CD4-positive, alpha-beta memory T cell (primary cell): ENCODE results near the gene EIF1. TPM values are rescaled to one million over a fixed set of nuclear protein-coding genes. Genes with fewer than 3 reads are reported as not detected.
"Not testable (repeated sequence)": the region's sequence is repeated elsewhere in the genome, so short reads cannot be mapped to it uniquely, and the experiment has no call there.

ENCODE experiments used
- CTCF ChIA-PET: fragments of 350-600 bp; sonication (Branson Sonifier 250); formaldehyde crosslinking; loops from one replicate; lab custom pipeline; 2021; ENCODE audit warnings: inconsistent platforms; ENCODE audit not compliant: partially characterized antibody; lab: Charles Lee
- POLR2A ChIA-PET: fragments of 350-600 bp; sonication (Branson Sonifier 250); formaldehyde crosslinking; loops from one replicate; lab custom pipeline; 2021; ENCODE audit not compliant: partially characterized antibody; lab: Charles Lee
- DNase-seq, 5 donors: peaks; one replicate each; pipeline versions ENCODE4 v3.0.0 to v3.0.0-alpha.2; 2020 to 2022; ENCODE audit warnings: mixed read lengths in 1 of 5
- H3K27ac ChIP-seq: one replicate; pipeline ENCODE4 v1.7.0; 2013; ENCODE audit warnings: low read depth, low read length
- H3K27me3 ChIP-seq: 2 replicates; pipeline ENCODE4 v1.7.0; 2013; ENCODE audit warnings: mild to moderate bottlenecking, low read length, moderate library complexity; ENCODE audit not compliant: insufficient read depth
- H3K36me3 ChIP-seq: 2 replicates; pipeline ENCODE4 v1.7.0; 2013; ENCODE audit warnings: mild to moderate bottlenecking, low read length, moderate library complexity; ENCODE audit not compliant: insufficient read depth
- H3K4me1 ChIP-seq: 2 replicates; pipeline ENCODE4 v1.7.0; 2013; ENCODE audit warnings: mild to moderate bottlenecking, low read length, moderate library complexity; ENCODE audit not compliant: insufficient read depth
- H3K4me3 ChIP-seq, 2 donors: one replicate each; pipeline ENCODE4 v1.7.0; 2013; ENCODE audit warnings: low read length in 2 of 2, mild to moderate bottlenecking in 1 of 2
- H3K9me3 ChIP-seq, 2 donors: one replicate each; pipeline ENCODE4 v1.7.0; 2013; ENCODE audit warnings: low read length in 2 of 2, control low read depth in 1 of 2; ENCODE audit not compliant: control insufficient read depth in 1 of 2
- H3K27ac Mint-ChIP-seq, 7 donors: one replicate each; pipeline ENCODE4 v1.8.0; 2020 to 2021; ENCODE audit warnings: mixed read lengths in 7 of 7, mild to moderate bottlenecking in 6 of 7, inconsistent platforms in 3 of 7, moderate library complexity in 3 of 7
- H3K27me3 Mint-ChIP-seq, 2 donors: one replicate each; pipeline ENCODE4 v1.8.0; 2020 to 2021; ENCODE audit warnings: mixed read lengths in 2 of 2
- H3K36me3 Mint-ChIP-seq, 2 donors: one replicate each; pipeline ENCODE4 v1.8.0; 2020 to 2021; ENCODE audit warnings: mixed read lengths in 2 of 2, inconsistent platforms in 1 of 2, mild to moderate bottlenecking in 1 of 2
- H3K4me1 Mint-ChIP-seq, 4 donors: one replicate each; pipeline ENCODE4 v1.8.0; 2020 to 2021; ENCODE audit warnings: mixed read lengths in 4 of 4, mild to moderate bottlenecking in 1 of 4
- H3K4me3 Mint-ChIP-seq, 8 donors: one replicate each; pipeline ENCODE4 v1.8.0; 2020 to 2021; ENCODE audit warnings: mixed read lengths in 8 of 8, mild to moderate bottlenecking in 7 of 8, moderate library complexity in 6 of 8, inconsistent platforms in 3 of 8
- H3K9me3 Mint-ChIP-seq, 8 donors: one replicate each; pipeline ENCODE4 v1.8.0; 2020 to 2021; ENCODE audit warnings: mixed read lengths in 8 of 8, mild to moderate bottlenecking in 5 of 8, inconsistent platforms in 3 of 8, moderate library complexity in 1 of 8
- intact Hi-C: fragments of 100-400 bp; cut with micrococcal nuclease; formaldehyde crosslinking; loops from one replicate; pipeline ENCODE4 v1.15.1; 2023
- polyA plus RNA-seq, 2 donors: library from polyadenylated mRNA; unstranded; fragments of 300-500 nt; fragmentation: Illumina TruSeq; gene quantifications; one replicate each; pipeline ENCODE4 v1.2.3, GENCODE V29; 2021
- total RNA-seq, 2 experiments: library from RNA; stranded (reverse); gene quantifications; one replicate each; pipeline ENCODE4 v1.2.3, GENCODE V29; 2021

The EIF1 gene
- 100 to 1,000 TPM; 776 to 839 TPM for total RNA-seq
- polyA plus RNA-seq = 1,000 to 10,000 TPM; 1,081 to 1,611 TPM

DNA sequence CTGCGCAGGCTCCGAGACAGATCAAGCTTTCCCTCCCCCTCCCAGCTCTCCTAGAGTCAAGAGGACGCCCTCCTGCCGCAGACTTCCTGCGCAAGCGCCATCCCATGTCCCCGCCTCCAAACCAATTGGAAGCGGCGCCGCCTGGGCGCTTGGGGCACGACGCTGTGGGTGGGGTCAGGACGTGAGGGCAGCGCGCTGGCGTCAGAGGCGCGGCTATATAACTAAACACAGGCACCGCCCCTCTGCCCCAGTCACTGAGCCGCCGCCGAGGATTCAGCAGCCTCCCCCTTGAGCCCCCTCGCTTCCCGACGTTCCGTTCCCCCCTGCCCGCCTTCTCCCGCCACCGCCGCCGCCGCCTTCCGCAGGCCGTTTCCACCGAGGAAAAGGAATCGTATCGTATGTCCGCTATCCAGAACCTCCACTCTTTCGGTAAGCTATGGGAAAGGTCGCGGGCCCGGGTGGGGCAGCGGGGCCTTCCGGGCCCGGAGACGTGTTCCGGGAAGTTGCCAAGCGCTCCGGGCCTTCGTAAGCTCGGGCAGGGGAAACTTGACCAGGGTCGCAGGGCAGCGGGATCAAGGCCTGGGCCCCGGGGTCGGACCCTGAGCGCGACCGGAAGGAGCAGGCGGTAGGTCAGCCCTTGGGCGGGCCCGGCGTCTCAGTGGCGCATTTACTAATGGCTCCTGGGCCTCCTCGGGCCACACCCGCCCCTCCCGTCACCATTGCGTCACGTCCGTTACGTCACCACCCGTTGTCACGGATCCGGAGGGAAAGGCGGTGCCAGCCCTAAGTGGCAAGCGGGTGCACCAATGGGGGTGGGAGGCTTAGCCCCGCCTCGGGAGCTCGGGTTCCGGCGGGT is at the start of gene EIF1:
Gene EIF1, plus strand, starts transcription at position 245 of the 856 bp plus-strand sequence. Its CDS starts 154 bp downstream, at position 399.
- H3K9me3 Mint-ChIP-seq = peaks cover 0 to 20% (median 0%) of the 10 kb centered on the region in 8 donors
- H3K36me3 Mint-ChIP-seq = peaks cover 33 to 57% of the 10 kb centered on the region in 2 donors
- Histone ChIP-seq H3K27me3 (no peaks in the 10 kb centered on the region), H3K36me3 (peaks cover 43% of the 10 kb centered on the region), H3K9me3 (no peaks in the 10 kb centered on the region), H3K4me1 (peaks cover 36% of the 10 kb centered on the region), H3K27ac (peak within 1 kb of the TSS; percentile 99), H3K4me3 (peak within 1 kb of the TSS; percentile 89 to 95)
- peak; percentile 99 to 100 (median 99) for DNase-seq
- H3K27me3 Mint-ChIP-seq = no peaks in the 10 kb centered on the region
- CTCF ChIA-PET = interaction anchor here (0.6 to 6.4 kb wide), 14 partner anchors 10 to 1470 kb away, joined by 3 to 116 read pairs (median 3); partner anchors contain the start of genes KRTAP16-1 and WIPF2
- H3K4me1 Mint-ChIP-seq = peaks cover 19 to 59% (median 31%) of the 10 kb centered on the region in 4 donors
- peak within 1 kb of the TSS; percentile 99 to 100 (median 100) for H3K27ac Mint-ChIP-seq
- peak within 1 kb of the TSS; percentile 95 to 98 (median 96) for H3K4me3 Mint-ChIP-seq
- POLR2A ChIA-PET = interaction anchor here (0.6 to 10.2 kb wide), 69 partner anchors 10 to 1870 kb away, joined by 3 to 576 read pairs (median 4); partner anchors contain the start of genes ACLY, CCR7, CNP and DNAJC7
- intact Hi-C loops = loop anchor here (1.0 to 10.0 kb wide), 5 partner anchors 10 to 1470 kb away; partner anchors contain the start of genes STAT3 and WIPF2

DNA sequence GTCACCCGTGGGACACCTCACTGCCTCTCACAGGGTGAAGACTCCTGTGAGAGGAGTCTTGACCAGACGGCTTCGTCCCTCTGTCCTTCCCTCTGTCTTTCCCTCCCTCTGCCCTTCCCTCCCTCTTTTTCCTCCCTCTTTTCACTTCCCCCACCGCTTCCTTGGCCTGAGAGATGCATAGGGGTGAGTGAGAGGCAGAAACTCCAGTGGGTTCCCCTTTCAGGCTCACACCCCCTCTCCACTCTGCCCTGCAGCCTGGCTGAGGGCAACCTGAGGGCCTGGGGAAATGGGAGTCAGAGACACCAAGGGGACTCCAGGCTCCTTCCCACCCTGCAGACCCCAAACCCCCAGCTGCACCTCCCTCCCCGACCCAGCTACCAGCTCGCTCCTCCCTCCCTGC is 49.7 kb upstream of the EIF1 start:
- H3K27ac ChIP-seq = no peak overlapping the region
- ChIA-PET CTCF (interaction anchor here (2.8 kb wide), 1 partner anchor 10 kb away, joined by 11 read pairs; no protein-coding TSS in a partner anchor), POLR2A (no interaction called here)
- DNase-seq = no peak
- H3K4me3 Mint-ChIP-seq = no peak overlapping the region
- intact Hi-C loops = no loop called here
- H3K36me3 ChIP-seq = no peaks in the 10 kb centered on the region
- H3K9me3 Mint-ChIP-seq = no peaks in the 10 kb centered on the region
- no peaks in the 10 kb centered on the region for H3K9me3 ChIP-seq
- H3K27me3 ChIP-seq = no peaks in the 10 kb centered on the region
- H3K4me1 ChIP-seq = no peaks in the 10 kb centered on the region
- H3K4me1 Mint-ChIP-seq = no peaks in the 10 kb centered on the region
- no peaks in the 10 kb centered on the region for H3K27me3 Mint-ChIP-seq
- no peaks in the 10 kb centered on the region for H3K36me3 Mint-ChIP-seq
- H3K4me3 ChIP-seq = no peak overlapping the region
- H3K27ac Mint-ChIP-seq = no peak overlapping the region

DNA sequence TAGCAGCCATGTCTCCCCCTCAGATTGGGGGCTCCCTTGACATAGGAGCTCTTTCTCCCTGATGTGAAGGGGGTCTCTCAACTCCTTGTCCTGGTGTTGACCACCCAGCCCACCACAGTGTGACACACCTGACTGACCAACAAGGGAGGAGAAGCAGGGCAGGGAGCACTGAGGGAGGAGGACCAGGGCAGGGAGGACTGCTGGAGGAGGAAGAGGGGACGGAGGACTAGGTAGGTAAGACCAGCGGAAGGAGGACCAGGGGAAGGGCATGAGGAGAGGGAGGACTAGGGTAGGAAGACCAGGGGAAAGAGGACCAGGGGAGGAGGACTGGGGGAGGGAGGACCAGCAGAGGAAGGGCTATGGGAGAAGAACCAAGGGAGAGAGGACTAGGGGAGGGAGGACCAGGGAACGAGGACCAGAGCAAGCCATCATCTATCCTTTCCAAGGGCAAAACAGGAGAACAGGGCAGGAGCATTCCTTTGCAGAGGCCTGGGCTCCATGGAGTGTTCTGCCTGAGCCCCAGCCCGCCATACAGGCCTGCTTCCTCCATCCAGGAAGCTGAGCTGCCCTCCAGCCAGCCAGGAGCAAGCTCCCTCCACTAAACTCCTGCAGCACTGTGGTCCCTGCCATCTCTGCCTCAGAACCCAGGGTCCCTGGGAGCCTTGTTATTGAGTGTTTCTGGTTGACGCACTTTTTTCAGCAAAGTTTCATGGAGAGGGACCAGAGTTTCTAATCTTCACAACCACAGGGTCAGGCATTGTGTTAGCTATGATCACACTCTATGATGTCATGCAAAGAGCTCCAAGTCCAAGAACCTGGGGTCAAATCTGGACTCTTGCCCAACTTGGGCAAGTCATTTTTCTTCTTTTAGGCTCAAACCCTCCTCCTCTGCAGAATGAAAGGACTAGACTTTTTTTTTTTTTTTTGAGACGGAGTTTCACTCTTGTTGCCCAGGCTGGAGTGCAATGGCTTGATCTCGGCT is 48.9 kb upstream of the EIF1 start:
- Histone ChIP-seq H3K36me3 (no peaks in the 10 kb centered on the region), H3K4me1 (no peaks in the 10 kb centered on the region), H3K4me3 (no peak overlapping the region), H3K27me3 (no peaks in the 10 kb centered on the region), H3K27ac (no peak overlapping the region), H3K9me3 (no peaks in the 10 kb centered on the region)
- Mint-ChIP-seq H3K9me3 (no peaks in the 10 kb centered on the region), H3K4me1 (no peaks in the 10 kb centered on the region), H3K27ac (peak overlapping the region in 1 of 7 donors; percentile 0), H3K36me3 (no peaks in the 10 kb centered on the region), H3K4me3 (no peak overlapping the region), H3K27me3 (no peaks in the 10 kb centered on the region)
- no peak for DNase-seq
- intact Hi-C loops = no loop called here
- POLR2A ChIA-PET = no interaction called here
- CTCF ChIA-PET = interaction anchor here (0.7 to 2.8 kb wide), 3 partner anchors 9 to 312 kb away, joined by 3 to 11 read pairs (median 4); no protein-coding TSS in a partner anchor

DNA sequence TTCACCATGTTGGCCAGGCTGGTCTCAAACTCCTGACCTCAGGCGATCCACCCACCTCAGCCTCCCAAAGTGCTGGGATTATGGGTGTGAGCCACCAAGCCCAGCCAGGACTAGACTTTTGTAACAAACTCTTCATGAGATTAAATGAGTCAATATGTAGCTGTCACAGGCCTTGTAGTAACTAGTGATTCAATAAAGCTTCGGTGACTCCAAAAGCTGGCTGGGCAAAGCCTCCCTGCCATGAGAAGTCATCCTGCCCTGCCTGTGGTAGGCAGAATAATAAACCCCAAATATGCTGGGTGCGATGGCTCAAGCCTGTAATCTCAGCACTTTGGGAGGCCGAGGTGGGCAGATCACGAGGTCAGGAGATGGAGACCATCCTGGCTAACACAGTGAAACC is 48.1 kb upstream of the EIF1 start:
- H3K4me3 ChIP-seq, H3K27ac Mint-ChIP-seq, H3K27ac ChIP-seq, H3K4me1 Mint-ChIP-seq, H3K9me3 ChIP-seq, H3K27me3 Mint-ChIP-seq, DNase-seq, H3K9me3 Mint-ChIP-seq, intact Hi-C loops, H3K4me1 ChIP-seq, H3K27me3 ChIP-seq, H3K4me3 Mint-ChIP-seq, H3K36me3 Mint-ChIP-seq, POLR2A ChIA-PET, H3K36me3 ChIP-seq: not testable (repeated sequence)
- CTCF ChIA-PET = interaction anchor here (0.9 to 2.8 kb wide), 3 partner anchors 9 to 92 kb away, joined by 3 to 11 read pairs (median 4); no protein-coding TSS in a partner anchor

DNA sequence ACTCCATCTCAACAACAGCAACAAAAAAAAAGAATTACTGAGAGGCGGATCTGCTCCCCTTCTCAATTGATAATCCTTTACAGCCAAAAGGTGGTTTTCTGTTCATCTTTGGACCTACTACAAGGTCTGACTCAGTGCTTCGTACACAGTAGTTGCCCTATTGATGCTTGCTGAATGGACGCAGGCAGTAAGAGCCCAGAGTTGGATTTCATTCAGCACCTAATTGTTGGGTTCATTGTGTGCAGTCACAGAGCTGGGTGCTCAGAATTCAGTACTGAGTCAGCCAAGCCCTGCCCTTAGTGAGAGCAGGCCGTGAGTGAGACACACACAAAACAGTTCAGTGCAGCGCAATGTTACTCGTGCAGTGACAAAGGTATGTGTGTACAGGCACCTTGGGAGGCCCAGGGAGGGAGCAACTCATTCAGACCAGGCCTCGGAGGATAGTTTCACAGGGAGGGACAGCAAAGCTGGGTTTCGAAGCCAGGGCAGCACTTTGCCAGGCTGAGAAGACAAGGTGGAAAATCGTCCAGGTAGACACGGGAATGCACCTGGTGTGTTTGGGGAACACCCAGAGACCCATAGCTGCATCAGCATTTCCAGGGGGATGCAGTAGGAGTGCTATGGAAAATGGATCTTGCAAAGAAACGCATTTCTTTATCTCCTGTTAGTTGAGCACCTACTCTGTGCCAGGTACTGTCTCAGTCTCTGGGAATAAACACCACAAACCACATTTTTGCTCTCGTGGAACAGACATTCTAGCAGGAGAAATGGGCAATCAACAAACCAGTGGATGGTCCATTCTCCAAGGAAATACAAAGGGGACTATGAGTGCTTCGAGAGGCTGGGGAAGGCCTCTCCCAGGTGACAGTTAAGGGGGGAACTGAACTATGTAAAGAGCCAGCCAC is 46.2 kb upstream of the EIF1 start:
- CTCF ChIA-PET = interaction anchor here (1.2 to 4.2 kb wide), 2 partner anchors 11 to 93 kb away, joined by 3 to 24 read pairs; no protein-coding TSS in a partner anchor
- DNase-seq = no peak
- no peaks in the 10 kb centered on the region for H3K36me3 ChIP-seq
- intact Hi-C loops = no loop called here
- no peak overlapping the region for H3K4me3 ChIP-seq
- no peaks in the 10 kb centered on the region for H3K36me3 Mint-ChIP-seq
- H3K27me3 ChIP-seq = no peaks in the 10 kb centered on the region
- H3K4me1 Mint-ChIP-seq = no peaks in the 10 kb centered on the region
- no peak overlapping the region for H3K4me3 Mint-ChIP-seq
- H3K27ac ChIP-seq = no peak overlapping the region
- no peaks in the 10 kb centered on the region for H3K27me3 Mint-ChIP-seq
- peak overlapping the region in 2 of 7 donors; percentile 1 to 42 for H3K27ac Mint-ChIP-seq
- no peaks in the 10 kb centered on the region for H3K9me3 ChIP-seq
- no peaks in the 10 kb centered on the region for H3K9me3 Mint-ChIP-seq
- POLR2A ChIA-PET = interaction anchor here (0.6 kb wide), 1 partner anchor 750 kb away, joined by 5 read pairs; no protein-coding TSS in a partner anchor
- no peaks in the 10 kb centered on the region for H3K4me1 ChIP-seq
